HCT116 (cell line): Measurements from ENCODE around the gene OXCT1.

Experiments
- EZH2 ChIP-seq: fragments of 200-600 bp; sonication (generic); IDR thresholded peaks from 2 replicates; pipeline ENCODE4 v1.6.1; 2017; ENCODE audit warnings: antibody characterized with exemption, mixed run types
- POLR2A ChIP-seq: IDR thresholded peaks from 2 replicates; pipeline ENCODE4 v1.7.0; 2011; ENCODE audit warnings: borderline replicate concordance; ENCODE audit not compliant: insufficient read depth, insufficient read length; ENCODE audit errors: extremely low read depth
- POLR2AphosphoS5 ChIP-seq: IDR thresholded peaks from 2 replicates; pipeline ENCODE4 v1.6.1; 2011; ENCODE audit warnings: mild to moderate bottlenecking, low read depth, low read length, moderate library complexity
- RAD21 ChIP-seq: IDR thresholded peaks from 2 replicates; pipeline ENCODE4 v1.6.1; 2012; ENCODE audit warnings: low read depth, mild to moderate bottlenecking
- YY1 ChIP-seq: IDR thresholded peaks from 2 replicates; pipeline ENCODE4 v1.6.1; 2011; ENCODE audit warnings: low read length, low read depth, moderate library complexity, mild to moderate bottlenecking; ENCODE audit not compliant: insufficient replicate concordance; ENCODE audit errors: extremely low read depth
- ZNF274 ChIP-seq: fragments of 200-500 bp; sonication (Bioruptor generic); IDR thresholded peaks from 2 replicates; pipeline ENCODE4 v1.6.1; 2014; ENCODE audit warnings: mild to moderate bottlenecking, low read depth, low read length, inconsistent platforms
- TF ChIP-seq, protein P1 (sequence below), 3 experiments: fragments of 200-600 bp in 1 of 3; sonication (generic) in 1 of 3; IDR thresholded peaks in 2 of 3; conservative IDR thresholded peaks in 1 of 3; 2 replicates each; pipeline ENCODE4 v1.5.1; 2012 to 2017; ENCODE audit warnings: low read depth in 2 of 3, low read length in 2 of 3, antibody characterized with exemption in 1 of 3, borderline replicate concordance in 1 of 3, control low read depth in 1 of 3, mild to moderate bottlenecking in 1 of 3, mixed read lengths in 1 of 3, mixed run types in 1 of 3, moderate library complexity in 1 of 3; ENCODE audit not compliant: insufficient read depth in 1 of 3
- TF ChIP-seq, protein P2 (sequence below): IDR thresholded peaks from 2 replicates; pipeline ENCODE4 v1.6.1; 2012
- TF ChIP-seq, protein P3 (sequence below): IDR thresholded peaks from 2 replicates; pipeline ENCODE4 v1.6.1; 2011; ENCODE audit warnings: mild to moderate bottlenecking, low read length, moderate library complexity; ENCODE audit not compliant: insufficient replicate concordance; ENCODE audit errors: extremely low read depth
- TF ChIP-seq, protein P4 (sequence below): IDR thresholded peaks from 2 replicates; pipeline ENCODE4 v1.6.1; 2012; ENCODE audit warnings: low read depth

- TF ChIP-seq POLR2A (no peak), EZH2 (no peak), RAD21 (peak; percentile 80), POLR2AphosphoS5 (no peak), ZNF274 (no peak), YY1 (peak; percentile 82)
- TF ChIP-seq, protein P1, sequence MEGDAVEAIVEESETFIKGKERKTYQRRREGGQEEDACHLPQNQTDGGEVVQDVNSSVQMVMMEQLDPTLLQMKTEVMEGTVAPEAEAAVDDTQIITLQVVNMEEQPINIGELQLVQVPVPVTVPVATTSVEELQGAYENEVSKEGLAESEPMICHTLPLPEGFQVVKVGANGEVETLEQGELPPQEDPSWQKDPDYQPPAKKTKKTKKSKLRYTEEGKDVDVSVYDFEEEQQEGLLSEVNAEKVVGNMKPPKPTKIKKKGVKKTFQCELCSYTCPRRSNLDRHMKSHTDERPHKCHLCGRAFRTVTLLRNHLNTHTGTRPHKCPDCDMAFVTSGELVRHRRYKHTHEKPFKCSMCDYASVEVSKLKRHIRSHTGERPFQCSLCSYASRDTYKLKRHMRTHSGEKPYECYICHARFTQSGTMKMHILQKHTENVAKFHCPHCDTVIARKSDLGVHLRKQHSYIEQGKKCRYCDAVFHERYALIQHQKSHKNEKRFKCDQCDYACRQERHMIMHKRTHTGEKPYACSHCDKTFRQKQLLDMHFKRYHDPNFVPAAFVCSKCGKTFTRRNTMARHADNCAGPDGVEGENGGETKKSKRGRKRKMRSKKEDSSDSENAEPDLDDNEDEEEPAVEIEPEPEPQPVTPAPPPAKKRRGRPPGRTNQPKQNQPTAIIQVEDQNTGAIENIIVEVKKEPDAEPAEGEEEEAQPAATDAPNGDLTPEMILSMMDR (IDR thresholded peaks at IDR 0.05 in 2 of 3, conservative IDR thresholded peaks at IDR 0.05 in 1 of 3; ENCODE audit: borderline replicate concordance in 1 of 3, insufficient read depth in 1 of 3, low read depth in 2 of 3, low read length in 2 of 3) = peak; percentile 71 to 89 (median 73)
- TF ChIP-seq, protein P2, sequence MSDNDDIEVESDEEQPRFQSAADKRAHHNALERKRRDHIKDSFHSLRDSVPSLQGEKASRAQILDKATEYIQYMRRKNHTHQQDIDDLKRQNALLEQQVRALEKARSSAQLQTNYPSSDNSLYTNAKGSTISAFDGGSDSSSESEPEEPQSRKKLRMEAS = no peak
- TF ChIP-seq, protein P3, sequence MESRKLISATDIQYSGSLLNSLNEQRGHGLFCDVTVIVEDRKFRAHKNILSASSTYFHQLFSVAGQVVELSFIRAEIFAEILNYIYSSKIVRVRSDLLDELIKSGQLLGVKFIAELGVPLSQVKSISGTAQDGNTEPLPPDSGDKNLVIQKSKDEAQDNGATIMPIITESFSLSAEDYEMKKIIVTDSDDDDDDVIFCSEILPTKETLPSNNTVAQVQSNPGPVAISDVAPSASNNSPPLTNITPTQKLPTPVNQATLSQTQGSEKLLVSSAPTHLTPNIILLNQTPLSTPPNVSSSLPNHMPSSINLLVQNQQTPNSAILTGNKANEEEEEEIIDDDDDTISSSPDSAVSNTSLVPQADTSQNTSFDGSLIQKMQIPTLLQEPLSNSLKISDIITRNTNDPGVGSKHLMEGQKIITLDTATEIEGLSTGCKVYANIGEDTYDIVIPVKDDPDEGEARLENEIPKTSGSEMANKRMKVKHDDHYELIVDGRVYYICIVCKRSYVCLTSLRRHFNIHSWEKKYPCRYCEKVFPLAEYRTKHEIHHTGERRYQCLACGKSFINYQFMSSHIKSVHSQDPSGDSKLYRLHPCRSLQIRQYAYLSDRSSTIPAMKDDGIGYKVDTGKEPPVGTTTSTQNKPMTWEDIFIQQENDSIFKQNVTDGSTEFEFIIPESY = no peak
- TF ChIP-seq, protein P4, sequence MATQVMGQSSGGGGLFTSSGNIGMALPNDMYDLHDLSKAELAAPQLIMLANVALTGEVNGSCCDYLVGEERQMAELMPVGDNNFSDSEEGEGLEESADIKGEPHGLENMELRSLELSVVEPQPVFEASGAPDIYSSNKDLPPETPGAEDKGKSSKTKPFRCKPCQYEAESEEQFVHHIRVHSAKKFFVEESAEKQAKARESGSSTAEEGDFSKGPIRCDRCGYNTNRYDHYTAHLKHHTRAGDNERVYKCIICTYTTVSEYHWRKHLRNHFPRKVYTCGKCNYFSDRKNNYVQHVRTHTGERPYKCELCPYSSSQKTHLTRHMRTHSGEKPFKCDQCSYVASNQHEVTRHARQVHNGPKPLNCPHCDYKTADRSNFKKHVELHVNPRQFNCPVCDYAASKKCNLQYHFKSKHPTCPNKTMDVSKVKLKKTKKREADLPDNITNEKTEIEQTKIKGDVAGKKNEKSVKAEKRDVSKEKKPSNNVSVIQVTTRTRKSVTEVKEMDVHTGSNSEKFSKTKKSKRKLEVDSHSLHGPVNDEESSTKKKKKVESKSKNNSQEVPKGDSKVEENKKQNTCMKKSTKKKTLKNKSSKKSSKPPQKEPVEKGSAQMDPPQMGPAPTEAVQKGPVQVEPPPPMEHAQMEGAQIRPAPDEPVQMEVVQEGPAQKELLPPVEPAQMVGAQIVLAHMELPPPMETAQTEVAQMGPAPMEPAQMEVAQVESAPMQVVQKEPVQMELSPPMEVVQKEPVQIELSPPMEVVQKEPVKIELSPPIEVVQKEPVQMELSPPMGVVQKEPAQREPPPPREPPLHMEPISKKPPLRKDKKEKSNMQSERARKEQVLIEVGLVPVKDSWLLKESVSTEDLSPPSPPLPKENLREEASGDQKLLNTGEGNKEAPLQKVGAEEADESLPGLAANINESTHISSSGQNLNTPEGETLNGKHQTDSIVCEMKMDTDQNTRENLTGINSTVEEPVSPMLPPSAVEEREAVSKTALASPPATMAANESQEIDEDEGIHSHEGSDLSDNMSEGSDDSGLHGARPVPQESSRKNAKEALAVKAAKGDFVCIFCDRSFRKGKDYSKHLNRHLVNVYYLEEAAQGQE = no peak
These were observed 26.5 kb downstream of the OXCT1 start for GRCh38 chr5:41843456-41844370.
